K562 (cell line): ENCODE measurements around the gene CHMP4B. TPM values are rescaled to one million over a fixed set of nuclear protein-coding genes. Genes with fewer than 3 reads are reported as not detected.

ENCODE experiments used
- ATAC-seq: fragments of 200-7000 bp; cut with Tn5 transposase; 3 replicates; pipeline ENCODE4 v1.9.1; 2020; ENCODE audit warnings: moderate library complexity
- BruUV-seq: library from RNA; stranded (reverse); fragments of 400-500 nt; replicated peaks from 2 replicates; lab custom pipeline; 2021; lab: Mats Ljungman, UMichigan
- CTCF ChIA-PET: fragments of 300-600 bp; formaldehyde crosslinking; extraction: SDS; loops from one replicate; lab custom pipeline; 2021; ENCODE audit warnings: low intra/inter-chr PET ratio; lab: Yijun Ruan, JAX
- POLR2A ChIA-PET: fragments of 300-600, 350-650 bp; sonication (Branson Sonifier 250); formaldehyde crosslinking; extraction: SDS; loops from one replicate; lab custom pipeline; 2021; ENCODE audit warnings: antibody characterized with exemption, inconsistent platforms; lab: Yijun Ruan, JAX
- DNase-seq, 4 experiments: peaks; one replicate each; pipeline versions ENCODE4 v3.0.0 to v3.0.0-alpha.2; 2011 to 2018; ENCODE audit warnings: low spot score in 3 of 4, mixed read lengths in 3 of 4; ENCODE audit errors: extremely low read depth in 1 of 4
- FAIRE-seq: peaks from 2 replicates; lab custom pipeline; 2011; peaks lifted over from hg19 to GRCh38; lab: Jason Lieb, UNC
- H2AFZ ChIP-seq: 2 replicates; pipeline ENCODE4 v1.6.0; 2011; ENCODE audit warnings: low read depth, low read length, control low read depth, inconsistent platforms
- H3K27ac ChIP-seq: fragments of 200-600 bp; 3 replicates; pipeline ENCODE4 v1.8.0; 2011; ENCODE audit warnings: low read depth, mild to moderate bottlenecking, control low read depth, inconsistent platforms, low read length, moderate library complexity, mixed read lengths; ENCODE audit errors: extremely low read depth
- H3K27me3 ChIP-seq, 2 experiments: fragments of 300-600 bp in 1 of 2; 2 replicates in 1 of 2; 3 replicates in 1 of 2; pipeline versions ENCODE4 v1.6.0 to v1.8.0; 2011; ENCODE audit warnings: inconsistent platforms in 2 of 2, low read length in 2 of 2, mild to moderate bottlenecking in 1 of 2, mixed read lengths in 1 of 2, moderate library complexity in 1 of 2; ENCODE audit not compliant: control insufficient read depth in 2 of 2, insufficient read depth in 2 of 2
- H3K36me3 ChIP-seq: fragments of 300-600 bp; 3 replicates; pipeline ENCODE4 v1.8.0; 2011; ENCODE audit warnings: mild to moderate bottlenecking, low read length, inconsistent platforms; ENCODE audit not compliant: control insufficient read depth, insufficient read depth
- H3K4me1 ChIP-seq, 2 experiments: fragments of 200-600 bp in 1 of 2; replicated peaks in 1 of 2; 2 replicates in 1 of 2; 3 replicates in 1 of 2; pipeline versions ENCODE4 v1.5.1 to v1.8.0; 2011; ENCODE audit warnings: inconsistent platforms in 2 of 2, low read length in 2 of 2, mild to moderate bottlenecking in 1 of 2, mixed read lengths in 1 of 2, moderate library complexity in 1 of 2; ENCODE audit not compliant: control insufficient read depth in 2 of 2, insufficient read depth in 2 of 2
- H3K4me2 ChIP-seq: 2 replicates; pipeline ENCODE4 v1.6.1; 2011; ENCODE audit warnings: low read length, control low read depth, inconsistent platforms, mixed read lengths; ENCODE audit not compliant: insufficient read depth
- H3K4me3 ChIP-seq: fragments of 200-600 bp; sonication (generic), shearing (Covaris generic); 2 replicates; pipeline ENCODE4 v1.5.1; 2016; ENCODE audit warnings: control low read depth, inconsistent platforms
- H3K79me2 ChIP-seq: fragments of 200-600 bp; 3 replicates; pipeline ENCODE4 v1.8.0; 2011; ENCODE audit warnings: low read length, inconsistent platforms; ENCODE audit not compliant: control insufficient read depth, insufficient read depth
- H3K9ac ChIP-seq, 2 experiments: 2 replicates each; pipeline versions ENCODE4 v1.6.0 to v1.6.1; 2011; ENCODE audit warnings: low read depth in 2 of 2, low read length in 2 of 2, control low read depth in 1 of 2, inconsistent platforms in 1 of 2, mild to moderate bottlenecking in 1 of 2, mixed read lengths in 1 of 2; ENCODE audit not compliant: insufficient read depth in 1 of 2
- H3K9me1 ChIP-seq: one replicate; pipeline ENCODE4 v1.6.0; 2011; ENCODE audit warnings: inconsistent platforms, mild to moderate bottlenecking, low read length, moderate library complexity; ENCODE audit not compliant: control insufficient read depth, insufficient read depth
- H3K9me3 ChIP-seq: replicated peaks from 2 replicates; pipeline ENCODE4 v1.5.1; 2011; ENCODE audit warnings: low read depth, low read length, inconsistent platforms; ENCODE audit not compliant: control insufficient read depth, insufficient read depth
- H4K20me1 ChIP-seq: replicated peaks from 2 replicates; pipeline ENCODE4 v1.6.1; 2011; ENCODE audit warnings: low read length, inconsistent platforms, mixed read lengths; ENCODE audit not compliant: control insufficient read depth, insufficient read depth
- ASH1L ChIP-seq: fragments of 450-650 bp; IDR thresholded peaks from 2 replicates; pipeline ENCODE4 v1.6.1; 2018; ENCODE audit warnings: borderline replicate concordance, mild to moderate bottlenecking, low read depth; ENCODE audit not compliant: partially characterized antibody
- ESRRB ChIP-seq: fragments of 250-450 bp; sonication (Bioruptor Pico); IDR thresholded peaks from 2 replicates; pipeline ENCODE4 v1.5.0; 2020; ENCODE audit warnings: mild to moderate bottlenecking, moderate library complexity, borderline replicate concordance
- NEUROD1 ChIP-seq: fragments of 150-350 bp; IDR thresholded peaks from 2 replicates; pipeline ENCODE4 v1.6.1; 2014; ENCODE audit warnings: borderline replicate concordance, low read length, low read depth; ENCODE audit not compliant: partially characterized antibody
- NRF1 ChIP-seq, 2 experiments: fragments of 450-650 bp; IDR thresholded peaks in 1 of 2; conservative IDR thresholded peaks in 1 of 2; 2 replicates each; pipeline ENCODE4 v1.6.1; 2014; ENCODE audit warnings: mild to moderate bottlenecking in 2 of 2
- ZBTB17 ChIP-seq: fragments of 450-650 bp; formaldehyde crosslinking; IDR thresholded peaks from 2 replicates; pipeline ENCODE4 v1.4.0; 2020; ENCODE audit warnings: mild to moderate bottlenecking
- ZNF274 ChIP-seq: IDR thresholded peaks from 2 replicates; pipeline ENCODE4 v1.6.1; 2011; ENCODE audit warnings: low read depth, mild to moderate bottlenecking, low read length, moderate library complexity, borderline replicate concordance
- ZNF77 ChIP-seq: fragments of 250-450 bp; sonication (Bioruptor Pico); IDR thresholded peaks from 2 replicates; pipeline ENCODE4 v1.5.0; 2020
- WGBS: fragments of 100-300 bp; shearing (Covaris generic); methylation state at CpG from one replicate; pipeline ENCODE4 v1.1.6; 2016; ENCODE audit warnings: low coverage, mixed read lengths; ENCODE audit not compliant: insufficient coverage; ENCODE audit errors: missing lambda C conversion rate; 5-methylcytosine and 5-hydroxymethylcytosine counted together
- in situ Hi-C: fragments of 300-500 bp; cut with MboI; formaldehyde crosslinking; loops from 4 replicates; pipeline ENCODE4 v1.15.0; 2018; ENCODE audit warnings: inconsistent platforms, mixed read lengths
- intact Hi-C: fragments of 100-400 bp; cut with micrococcal nuclease; formaldehyde crosslinking; loops from 2 replicates; pipeline ENCODE4 v1.14.2; 2022
- polyA plus RNA-seq, 8 experiments: library from polyadenylated mRNA; depleted of rRNA in 4 of 8; stranded (reverse) in 5 of 8; unstranded in 3 of 8; fragments of >200 nt; fragmentation: Nextera tagmentation in 2 of 8; fragmentation: Illumina TruSeq in 1 of 8; extraction: Ambion mirVana in 2 of 8; extraction: Trizol in 1 of 8; gene quantifications; 2 replicates each; pipeline versions ENCODE4 v1.2.1 to v1.2.3, GENCODE V29; 2011 to 2014; ENCODE audit warnings: inconsistent platforms in 1 of 8, missing spikeins in 1 of 8
- total RNA-seq, 7 experiments: library from RNA; depleted of rRNA in 6 of 7; stranded (reverse); fragments of >200 nt in 6 of 7; fragmentation: Illumina TruSeq in 2 of 7; extraction: Trizol in 2 of 7; gene quantifications; 2 replicates each; pipeline versions ENCODE4 v1.2.1 to v1.2.3, GENCODE V29; 2011 to 2021; ENCODE audit warnings: low replicate concordance in 1 of 7
- TF ChIP-seq, protein P1 (sequence below): fragments of 450-650 bp; IDR thresholded peaks from 2 replicates; pipeline ENCODE4 v1.6.1; 2016; ENCODE audit warnings: low read depth, mild to moderate bottlenecking, moderate library complexity
- TF ChIP-seq, protein P2 (sequence below): fragments of 200-400 bp; formaldehyde crosslinking; IDR thresholded peaks from 2 replicates; pipeline ENCODE4 v1.6.1; 2017; ENCODE audit warnings: mild to moderate bottlenecking, low read depth, low read length, moderate library complexity

The CHMP4B gene
- total and polyA plus RNA-seq, 9 of the 15 experiments (the other 6 are each of a cell fraction or from before 2014, with no cell fraction given): 1.8 to 64.7 (median 31.8) TPM

GRCh38 chr20:33828326-33828844, 17.2 kb downstream of the CHMP4B start:
- H3K4me2 ChIP-seq: no peak overlapping the region
- no peak overlapping the region for H3K27ac ChIP-seq
- peaks cover 10% of the 10 kb centered on the region; the same call in 1 of the 3 replicates for H3K36me3 ChIP-seq
- H3K9me1 ChIP-seq: peaks cover 4% of the 10 kb centered on the region
- no peak overlapping the region for H2AFZ ChIP-seq
- H3K4me3 ChIP-seq: no peak overlapping the region
- peaks cover 12 to 20% of the 10 kb centered on the region in 2 experiments for H3K4me1 ChIP-seq
- ChIA-PET CTCF (no interaction called here), POLR2A (interaction anchor here (0.7 to 1.4 kb wide), 2 partner anchors 10 to 43 kb away, joined by 3 to 6 read pairs; no protein-coding TSS in a partner anchor)
- no peaks in the 10 kb centered on the region for H3K27me3 ChIP-seq
- intact Hi-C loops: no loop called here
- 70% methylated on average over 9 of the region's 9 CpGs for WGBS
- no TSS peak for BruUV-seq
- H3K9me3 ChIP-seq: no peaks in the 10 kb centered on the region
- FAIRE-seq (no peak), ATAC-seq (no peak), DNase-seq (no peak)
- H3K79me2 ChIP-seq: peaks cover 62% of the 10 kb centered on the region
- peaks cover 28% of the 10 kb centered on the region for H4K20me1 ChIP-seq
- no peak overlapping the region for H3K9ac ChIP-seq
- no peak for TF ChIP-seq ESRRB (CRISPR knock-in tag)
- no peak for TF ChIP-seq ZNF274
- TF ChIP-seq, protein P1, sequence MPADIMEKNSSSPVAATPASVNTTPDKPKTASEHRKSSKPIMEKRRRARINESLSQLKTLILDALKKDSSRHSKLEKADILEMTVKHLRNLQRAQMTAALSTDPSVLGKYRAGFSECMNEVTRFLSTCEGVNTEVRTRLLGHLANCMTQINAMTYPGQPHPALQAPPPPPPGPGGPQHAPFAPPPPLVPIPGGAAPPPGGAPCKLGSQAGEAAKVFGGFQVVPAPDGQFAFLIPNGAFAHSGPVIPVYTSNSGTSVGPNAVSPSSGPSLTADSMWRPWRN: no peak
- TF ChIP-seq NRF1 (conservative IDR thresholded peaks at IDR 0.05 in 1 of 2, IDR thresholded peaks at IDR 0.05 in 1 of 2): no peak
- no peak for TF ChIP-seq ZNF77 (CRISPR knock-in tag)
- no peak for TF ChIP-seq ASH1L
- TF ChIP-seq, protein P2, sequence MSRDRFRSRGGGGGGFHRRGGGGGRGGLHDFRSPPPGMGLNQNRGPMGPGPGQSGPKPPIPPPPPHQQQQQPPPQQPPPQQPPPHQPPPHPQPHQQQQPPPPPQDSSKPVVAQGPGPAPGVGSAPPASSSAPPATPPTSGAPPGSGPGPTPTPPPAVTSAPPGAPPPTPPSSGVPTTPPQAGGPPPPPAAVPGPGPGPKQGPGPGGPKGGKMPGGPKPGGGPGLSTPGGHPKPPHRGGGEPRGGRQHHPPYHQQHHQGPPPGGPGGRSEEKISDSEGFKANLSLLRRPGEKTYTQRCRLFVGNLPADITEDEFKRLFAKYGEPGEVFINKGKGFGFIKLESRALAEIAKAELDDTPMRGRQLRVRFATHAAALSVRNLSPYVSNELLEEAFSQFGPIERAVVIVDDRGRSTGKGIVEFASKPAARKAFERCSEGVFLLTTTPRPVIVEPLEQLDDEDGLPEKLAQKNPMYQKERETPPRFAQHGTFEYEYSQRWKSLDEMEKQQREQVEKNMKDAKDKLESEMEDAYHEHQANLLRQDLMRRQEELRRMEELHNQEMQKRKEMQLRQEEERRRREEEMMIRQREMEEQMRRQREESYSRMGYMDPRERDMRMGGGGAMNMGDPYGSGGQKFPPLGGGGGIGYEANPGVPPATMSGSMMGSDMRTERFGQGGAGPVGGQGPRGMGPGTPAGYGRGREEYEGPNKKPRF: no peak
- TF ChIP-seq NEUROD1: no peak
- no peak for TF ChIP-seq ZBTB17 (CRISPR knock-in tag)
- in situ Hi-C loops: no loop called here
